Suprapubic skin (tissue), 4 donors: ENCODE results near the gene LENG8.

Source experiments
- CTCF ChIP-seq, 2 donors: fragments of 200-600 bp in 1 of 2; fragments of 450-650 bp in 1 of 2; sonication (generic) in 1 of 2; IDR thresholded peaks; one replicate each; pipeline ENCODE4 v1.5.1; 2016 to 2019; ENCODE audit warnings: antibody characterized with exemption in 2 of 2, mild to moderate bottlenecking in 1 of 2, moderate library complexity in 1 of 2
- EP300 ChIP-seq: sonication (generic); formaldehyde crosslinking; IDR thresholded peaks from one replicate; pipeline ENCODE4 v1.6.1; 2017; ENCODE audit warnings: antibody characterized with exemption
- POLR2A ChIP-seq, 2 donors: fragments of 450-650 bp; IDR thresholded peaks; one replicate each; pipeline ENCODE4 v1.6.1; 2017; ENCODE audit warnings: antibody characterized with exemption in 2 of 2, mild to moderate bottlenecking in 2 of 2, moderate library complexity in 2 of 2
- POLR2AphosphoS5 ChIP-seq, 3 donors: sonication (generic); formaldehyde crosslinking; IDR thresholded peaks; one replicate each; pipeline ENCODE4 v1.6.1; 2017; ENCODE audit warnings: antibody characterized with exemption in 3 of 3

DNA sequence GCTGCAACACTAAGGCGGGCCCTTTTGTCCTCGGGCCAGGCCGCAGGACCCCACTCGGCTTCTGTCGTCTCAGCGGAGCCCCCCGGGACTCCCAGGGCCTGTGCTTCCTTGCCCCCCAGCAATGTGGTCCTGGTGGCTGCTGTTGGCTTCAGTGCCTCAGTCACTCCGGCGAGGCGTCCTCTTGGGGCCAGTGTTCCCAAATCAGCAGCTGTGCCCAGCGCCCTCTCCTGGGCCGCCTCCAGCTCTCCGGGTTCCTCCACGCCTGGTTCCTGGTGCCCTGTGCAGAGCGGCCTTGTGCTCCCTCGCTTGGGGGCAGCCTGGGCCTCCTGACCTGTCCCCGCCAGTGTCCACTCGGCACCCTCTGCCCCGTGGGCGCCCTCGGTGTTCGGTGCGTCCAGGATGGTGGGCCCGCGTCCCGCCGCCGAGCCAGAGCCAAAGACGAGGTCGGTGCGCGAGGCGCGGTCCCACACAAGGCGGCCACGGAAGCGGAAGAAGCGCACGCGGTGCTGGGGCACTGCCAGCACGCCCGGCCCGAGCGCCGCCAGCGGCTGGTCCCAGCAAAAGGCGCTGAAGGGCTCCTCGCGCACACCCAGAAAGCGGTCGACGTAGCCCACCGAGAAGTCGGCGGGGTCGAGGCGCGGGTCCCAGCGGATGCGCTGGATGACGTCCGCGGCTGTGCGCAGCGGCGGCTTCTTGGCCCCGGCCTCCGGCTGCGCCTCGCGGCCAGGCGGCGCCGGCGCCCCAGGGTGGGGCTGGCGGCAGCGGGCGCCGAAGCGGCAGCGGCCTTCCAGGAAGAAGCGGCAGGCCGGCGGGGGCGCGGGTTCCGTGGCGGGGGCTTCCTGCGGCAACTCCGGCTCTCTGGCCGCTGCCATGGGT is 13.9 kb downstream of the LENG8 start:
- peak; percentile 54 to 95 (median 78) for TF ChIP-seq POLR2AphosphoS5 (IDR thresholded peaks at IDR 0.05)
- TF ChIP-seq CTCF (IDR thresholded peaks at IDR 0.05), result no peak
- TF ChIP-seq EP300, result no peak
- TF ChIP-seq POLR2A (IDR thresholded peaks at IDR 0.05), result no peak
